ENCODE measurements around the gene SLC47A1. TPM values are rescaled to one million over a fixed set of nuclear protein-coding genes. Genes with fewer than 3 reads are reported as not detected.

The SLC47A1 gene
- total and polyA plus RNA-seq, 2 donors (not counting 1 experiment from before 2014, with no cell fraction given), result not detected

- no peak overlapping the region for H3K9ac ChIP-seq (ENCODE audit: low read length)
- ChIA-PET CTCF (no interaction called here), POLR2A (no interaction called here)
- H3K36me3 ChIP-seq (replicated peaks in 1 of 2; ENCODE audit: control extremely low read depth in 1 of 2, control insufficient read depth in 1 of 2, extremely low read depth in 1 of 2, insufficient read depth in 2 of 2, low read length in 1 of 2), result no peaks in the 10 kb centered on the region
- H3K9me3 ChIP-seq (ENCODE audit: control extremely low read depth in 1 of 3, control insufficient read depth in 2 of 3, insufficient read depth in 1 of 3, low read length in 2 of 3), result no peaks in the 10 kb centered on the region
- H3K27ac ChIP-seq (ENCODE audit: low read length in 2 of 2), result no peak overlapping the region
- H3K4me2 ChIP-seq (replicated peaks; ENCODE audit: low read depth, low read length, poor library complexity, severe bottlenecking), result no peak overlapping the region
- Mint-ChIP-seq H3K4me1 (peaks cover 20% of the 10 kb centered on the region), H3K27me3 (peaks cover 3% of the 10 kb centered on the region), H3K27ac (no peak overlapping the region), H3K4me3 (no peak overlapping the region), H3K9me3 (ENCODE audit: insufficient read depth) (no peaks in the 10 kb centered on the region)
- intact Hi-C loops (cut with micrococcal nuclease), result no loop called here
- H3K4me1 ChIP-seq (ENCODE audit: control insufficient read depth in 2 of 2, insufficient read depth in 2 of 2, low read length in 2 of 2), result peaks cover 22 to 23% of the 10 kb centered on the region in 2 donors
- no peak for DNase-seq
- TF ChIP-seq CTCF (IDR thresholded peaks at IDR 0.05) (no peak), EZH2 (IDR thresholded peaks at IDR 0.05; ENCODE audit: borderline replicate concordance, insufficient read depth, low read depth, low read length, poor library complexity, severe bottlenecking) (no peak)
- no peaks in the 10 kb centered on the region for H3K79me2 ChIP-seq (ENCODE audit: control insufficient read depth, insufficient read depth, low read length)
- no peak overlapping the region for H2AFZ ChIP-seq (ENCODE audit: insufficient read depth, low read depth, low read length, poor library complexity, severe bottlenecking)
- H3K4me3 ChIP-seq (ENCODE audit: control extremely low read depth in 1 of 5, extremely low read depth in 1 of 5, insufficient read depth in 1 of 5, low read depth in 2 of 5, low read length in 4 of 5), result no peak overlapping the region
- no peaks in the 10 kb centered on the region for H4K20me1 ChIP-seq (ENCODE audit: control insufficient read depth, insufficient read depth, low read length, poor library complexity, severe bottlenecking)
- no peak for ATAC-seq (ENCODE audit: low read depth)
- H3K27me3 ChIP-seq (replicated peaks in 1 of 4; ENCODE audit: control extremely low read depth in 1 of 4, control insufficient read depth in 3 of 4, insufficient read depth in 4 of 4, low read length in 3 of 4), result peaks cover 0 to 7% (median 0%) of the 10 kb centered on the region in 4 experiments
- WGBS (ENCODE audit: insufficient coverage), result 0% methylated on average over 1 of the region's 2 CpGs
Observed at GRCh38 chr17:19573075-19573474, 39.4 kb downstream of the SLC47A1 start.

GRCh38 chr17:19574956-19575355 lies 41.3 kb downstream of the SLC47A1 start:
- Mint-ChIP-seq H3K4me3 (no peak overlapping the region), H3K4me1 (peaks cover 9% of the 10 kb centered on the region), H3K27ac (no peak overlapping the region), H3K9me3 (ENCODE audit: insufficient read depth) (no peaks in the 10 kb centered on the region), H3K27me3 (peaks cover 15% of the 10 kb centered on the region)
- Histone ChIP-seq H3K9ac (ENCODE audit: low read length) (no peak overlapping the region), H3K9me3 (ENCODE audit: control extremely low read depth in 1 of 3, control insufficient read depth in 2 of 3, insufficient read depth in 1 of 3, low read length in 2 of 3) (no peaks in the 10 kb centered on the region), H3K4me1 (ENCODE audit: control insufficient read depth in 2 of 2, insufficient read depth in 2 of 2, low read length in 2 of 2) (peaks cover 10% of the 10 kb centered on the region in 2 donors), H3K4me3 (ENCODE audit: control extremely low read depth in 1 of 5, extremely low read depth in 1 of 5, insufficient read depth in 1 of 5, low read depth in 2 of 5, low read length in 4 of 5) (no peak overlapping the region), H3K27me3 (replicated peaks in 1 of 4; ENCODE audit: control extremely low read depth in 1 of 4, control insufficient read depth in 3 of 4, insufficient read depth in 4 of 4, low read length in 3 of 4) (peaks cover 0 to 20% (median 8%) of the 10 kb centered on the region in 4 experiments), H3K79me2 (ENCODE audit: control insufficient read depth, insufficient read depth, low read length) (no peaks in the 10 kb centered on the region), H3K4me2 (replicated peaks; ENCODE audit: low read depth, low read length, poor library complexity, severe bottlenecking) (no peak overlapping the region), H3K27ac (ENCODE audit: low read length in 2 of 2) (no peak overlapping the region), H2AFZ (ENCODE audit: insufficient read depth, low read depth, low read length, poor library complexity, severe bottlenecking) (no peak overlapping the region), H4K20me1 (ENCODE audit: control insufficient read depth, insufficient read depth, low read length, poor library complexity, severe bottlenecking) (no peaks in the 10 kb centered on the region), H3K36me3 (replicated peaks in 1 of 2; ENCODE audit: control extremely low read depth in 1 of 2, control insufficient read depth in 1 of 2, extremely low read depth in 1 of 2, insufficient read depth in 2 of 2, low read length in 1 of 2) (no peaks in the 10 kb centered on the region)
- ChIA-PET CTCF (no interaction called here), POLR2A (no interaction called here)
- ATAC-seq (ENCODE audit: low read depth) (no peak), DNase-seq (no peak)
- intact Hi-C loops (cut with micrococcal nuclease), result no loop called here
- WGBS (ENCODE audit: insufficient coverage), result 100% methylated on average over 1 of the region's 4 CpGs
- TF ChIP-seq CTCF (IDR thresholded peaks at IDR 0.05) (no peak), EZH2 (IDR thresholded peaks at IDR 0.05; ENCODE audit: borderline replicate concordance, insufficient read depth, low read depth, low read length, poor library complexity, severe bottlenecking) (no peak)
